DOHH2 (cell line): ENCODE results near the gene IL2RG.

Source experiments
- CTCF ChIP-seq: fragments of 200-600 bp; sonication (generic); IDR thresholded peaks from one replicate; pipeline ENCODE4 v1.5.1; 2014; ENCODE audit warnings: antibody characterized with exemption, mild to moderate bottlenecking, low read depth, low read length; ENCODE audit not compliant: poor library complexity, severe bottlenecking
- EZH2phosphoT487 ChIP-seq: fragments of 200-600 bp; sonication (generic); IDR thresholded peaks from 2 replicates; pipeline ENCODE4 v1.6.1; 2017; ENCODE audit warnings: borderline replicate concordance, mild to moderate bottlenecking, antibody characterized with exemption, low read length, moderate library complexity, mixed read lengths

GRCh38 chrX:71117358-71117757, 6.0 kb upstream of the IL2RG start:
- no peak for TF ChIP-seq EZH2phosphoT487
- TF ChIP-seq CTCF: no peak
